ENCODE data around the gene ADAMTS17. TPM values are rescaled to one million over a fixed set of nuclear protein-coding genes. Genes with fewer than 3 reads are reported as not detected.

Gene ADAMTS17
- total and polyA plus RNA-seq, 4 donors, result 0.28 to 46.9 (median 9.1) TPM

DNA sequence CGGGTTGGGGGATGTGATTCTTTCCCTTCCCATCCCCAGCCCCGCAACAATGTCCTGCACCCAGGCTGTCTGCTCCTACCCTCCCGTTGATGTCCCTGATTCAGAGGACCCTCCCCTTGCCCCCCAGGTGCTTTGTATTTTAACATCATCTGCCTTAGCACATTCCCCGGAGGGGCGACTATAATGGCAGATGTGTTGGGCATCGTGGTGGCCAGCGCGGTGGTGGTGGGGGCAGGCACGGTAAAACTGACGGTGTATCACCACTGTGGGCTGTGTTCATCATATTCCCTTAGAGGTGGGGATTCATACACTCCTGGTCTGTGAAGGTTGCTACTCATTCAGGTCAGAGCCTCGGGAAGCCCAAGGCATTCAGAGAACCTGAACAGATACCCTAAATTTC, 173.0 kb downstream of the ADAMTS17 start:
- no peak for TF ChIP-seq FOXA2 (IDR thresholded peaks at IDR 0.05)
- no peak for TF ChIP-seq FOXA1 (IDR thresholded peaks at IDR 0.05)
- TF ChIP-seq, protein P1, sequence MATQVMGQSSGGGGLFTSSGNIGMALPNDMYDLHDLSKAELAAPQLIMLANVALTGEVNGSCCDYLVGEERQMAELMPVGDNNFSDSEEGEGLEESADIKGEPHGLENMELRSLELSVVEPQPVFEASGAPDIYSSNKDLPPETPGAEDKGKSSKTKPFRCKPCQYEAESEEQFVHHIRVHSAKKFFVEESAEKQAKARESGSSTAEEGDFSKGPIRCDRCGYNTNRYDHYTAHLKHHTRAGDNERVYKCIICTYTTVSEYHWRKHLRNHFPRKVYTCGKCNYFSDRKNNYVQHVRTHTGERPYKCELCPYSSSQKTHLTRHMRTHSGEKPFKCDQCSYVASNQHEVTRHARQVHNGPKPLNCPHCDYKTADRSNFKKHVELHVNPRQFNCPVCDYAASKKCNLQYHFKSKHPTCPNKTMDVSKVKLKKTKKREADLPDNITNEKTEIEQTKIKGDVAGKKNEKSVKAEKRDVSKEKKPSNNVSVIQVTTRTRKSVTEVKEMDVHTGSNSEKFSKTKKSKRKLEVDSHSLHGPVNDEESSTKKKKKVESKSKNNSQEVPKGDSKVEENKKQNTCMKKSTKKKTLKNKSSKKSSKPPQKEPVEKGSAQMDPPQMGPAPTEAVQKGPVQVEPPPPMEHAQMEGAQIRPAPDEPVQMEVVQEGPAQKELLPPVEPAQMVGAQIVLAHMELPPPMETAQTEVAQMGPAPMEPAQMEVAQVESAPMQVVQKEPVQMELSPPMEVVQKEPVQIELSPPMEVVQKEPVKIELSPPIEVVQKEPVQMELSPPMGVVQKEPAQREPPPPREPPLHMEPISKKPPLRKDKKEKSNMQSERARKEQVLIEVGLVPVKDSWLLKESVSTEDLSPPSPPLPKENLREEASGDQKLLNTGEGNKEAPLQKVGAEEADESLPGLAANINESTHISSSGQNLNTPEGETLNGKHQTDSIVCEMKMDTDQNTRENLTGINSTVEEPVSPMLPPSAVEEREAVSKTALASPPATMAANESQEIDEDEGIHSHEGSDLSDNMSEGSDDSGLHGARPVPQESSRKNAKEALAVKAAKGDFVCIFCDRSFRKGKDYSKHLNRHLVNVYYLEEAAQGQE (IDR thresholded peaks at IDR 0.05), result no peak
- TF ChIP-seq, protein P2, sequence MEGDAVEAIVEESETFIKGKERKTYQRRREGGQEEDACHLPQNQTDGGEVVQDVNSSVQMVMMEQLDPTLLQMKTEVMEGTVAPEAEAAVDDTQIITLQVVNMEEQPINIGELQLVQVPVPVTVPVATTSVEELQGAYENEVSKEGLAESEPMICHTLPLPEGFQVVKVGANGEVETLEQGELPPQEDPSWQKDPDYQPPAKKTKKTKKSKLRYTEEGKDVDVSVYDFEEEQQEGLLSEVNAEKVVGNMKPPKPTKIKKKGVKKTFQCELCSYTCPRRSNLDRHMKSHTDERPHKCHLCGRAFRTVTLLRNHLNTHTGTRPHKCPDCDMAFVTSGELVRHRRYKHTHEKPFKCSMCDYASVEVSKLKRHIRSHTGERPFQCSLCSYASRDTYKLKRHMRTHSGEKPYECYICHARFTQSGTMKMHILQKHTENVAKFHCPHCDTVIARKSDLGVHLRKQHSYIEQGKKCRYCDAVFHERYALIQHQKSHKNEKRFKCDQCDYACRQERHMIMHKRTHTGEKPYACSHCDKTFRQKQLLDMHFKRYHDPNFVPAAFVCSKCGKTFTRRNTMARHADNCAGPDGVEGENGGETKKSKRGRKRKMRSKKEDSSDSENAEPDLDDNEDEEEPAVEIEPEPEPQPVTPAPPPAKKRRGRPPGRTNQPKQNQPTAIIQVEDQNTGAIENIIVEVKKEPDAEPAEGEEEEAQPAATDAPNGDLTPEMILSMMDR (IDR thresholded peaks at IDR 0.05; ENCODE audit: low read depth, low read length, missing input control), result no peak
- H3K27me3 ChIP-seq (ENCODE audit: control insufficient read depth in 4 of 4, insufficient read depth in 4 of 4, low read length in 3 of 4), result no peaks in the 10 kb centered on the region
- H3K36me3 ChIP-seq (ENCODE audit: control insufficient read depth in 4 of 4, insufficient read depth in 3 of 4, low read depth in 1 of 4, low read length in 3 of 4), result no peaks in the 10 kb centered on the region
- H3K9ac ChIP-seq (ENCODE audit: low read depth in 1 of 2, low read length in 2 of 2), result no peak overlapping the region
- H3K9me3 ChIP-seq (ENCODE audit: control insufficient read depth in 4 of 4, low read length in 3 of 4), result peaks cover 7 to 18% (median 11%) of the 10 kb centered on the region in 4 donors
- H3K4me1 ChIP-seq (ENCODE audit: control insufficient read depth in 4 of 4, insufficient read depth in 4 of 4, low read length in 3 of 4), result peaks cover 2 to 42% (median 33%) of the 10 kb centered on the region in 4 donors
- no peak overlapping the region for H3K4me3 ChIP-seq (ENCODE audit: low read depth in 1 of 3, low read length in 3 of 3)
- H3K27ac ChIP-seq (ENCODE audit: low read depth in 1 of 2, low read length in 2 of 2), result no peak overlapping the region
- WGBS, result 96% methylated on average over 11 of the region's 11 CpGs
- DNase-seq (ENCODE audit: low spot score), result no peak

DNA sequence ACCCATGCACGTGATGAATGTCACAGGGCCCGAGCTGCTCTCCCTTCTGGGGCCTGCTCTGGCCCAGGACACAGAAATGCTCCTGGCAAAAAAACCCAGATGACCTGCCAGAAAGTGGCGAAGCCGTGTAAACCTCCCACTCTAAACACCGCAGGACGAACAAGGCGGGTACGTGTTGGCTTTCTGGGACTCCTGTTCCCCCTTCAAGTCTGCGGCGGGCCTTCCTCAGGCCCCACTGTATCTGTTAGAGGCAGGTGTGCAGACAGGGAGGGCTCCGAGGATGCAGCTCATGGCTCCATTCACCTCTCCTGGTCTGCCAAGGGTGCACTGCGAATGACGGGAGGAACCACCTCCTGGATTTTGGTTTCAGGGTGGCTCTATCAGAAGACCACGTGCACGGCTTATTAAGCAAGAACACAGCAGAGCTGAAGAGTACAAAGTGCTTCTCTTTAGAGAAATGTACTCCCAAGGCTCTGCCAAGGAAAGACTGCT, 173.8 kb downstream of the ADAMTS17 start:
- no peak for DNase-seq (ENCODE audit: low spot score)
- H3K9me3 ChIP-seq (ENCODE audit: control insufficient read depth in 4 of 4, low read length in 3 of 4), result peaks cover 3 to 13% (median 5%) of the 10 kb centered on the region in 4 donors
- H3K4me3 ChIP-seq (ENCODE audit: low read depth in 1 of 3, low read length in 3 of 3), result no peak overlapping the region
- no peaks in the 10 kb centered on the region for H3K36me3 ChIP-seq (ENCODE audit: control insufficient read depth in 4 of 4, insufficient read depth in 3 of 4, low read depth in 1 of 4, low read length in 3 of 4)
- 68% methylated on average over 15 of the region's 15 CpGs for WGBS
- peak in 1 of 2 donors; percentile 65 for TF ChIP-seq RXRA (IDR thresholded peaks at IDR 0.05)
- TF ChIP-seq YY1 (IDR thresholded peaks at IDR 0.05), result peak; percentile 21
- peak; percentile 32 to 71 for TF ChIP-seq HNF4A (conservative IDR thresholded peaks at IDR 0.05)
- TF ChIP-seq FOXA2 (IDR thresholded peaks at IDR 0.05), result no peak
- TF ChIP-seq, protein P2 (IDR thresholded peaks at IDR 0.05; ENCODE audit: low read depth, low read length, missing input control), result no peak
- TF ChIP-seq RAD21 (IDR thresholded peaks at IDR 0.05), result peak in 1 of 2 donors; percentile 9
- TF ChIP-seq, protein P3, sequence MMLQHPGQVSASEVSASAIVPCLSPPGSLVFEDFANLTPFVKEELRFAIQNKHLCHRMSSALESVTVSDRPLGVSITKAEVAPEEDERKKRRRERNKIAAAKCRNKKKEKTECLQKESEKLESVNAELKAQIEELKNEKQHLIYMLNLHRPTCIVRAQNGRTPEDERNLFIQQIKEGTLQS (IDR thresholded peaks at IDR 0.05), result no peak
- TF ChIP-seq JUND (IDR thresholded peaks at IDR 0.05), result no peak
- TF ChIP-seq, protein P4, sequence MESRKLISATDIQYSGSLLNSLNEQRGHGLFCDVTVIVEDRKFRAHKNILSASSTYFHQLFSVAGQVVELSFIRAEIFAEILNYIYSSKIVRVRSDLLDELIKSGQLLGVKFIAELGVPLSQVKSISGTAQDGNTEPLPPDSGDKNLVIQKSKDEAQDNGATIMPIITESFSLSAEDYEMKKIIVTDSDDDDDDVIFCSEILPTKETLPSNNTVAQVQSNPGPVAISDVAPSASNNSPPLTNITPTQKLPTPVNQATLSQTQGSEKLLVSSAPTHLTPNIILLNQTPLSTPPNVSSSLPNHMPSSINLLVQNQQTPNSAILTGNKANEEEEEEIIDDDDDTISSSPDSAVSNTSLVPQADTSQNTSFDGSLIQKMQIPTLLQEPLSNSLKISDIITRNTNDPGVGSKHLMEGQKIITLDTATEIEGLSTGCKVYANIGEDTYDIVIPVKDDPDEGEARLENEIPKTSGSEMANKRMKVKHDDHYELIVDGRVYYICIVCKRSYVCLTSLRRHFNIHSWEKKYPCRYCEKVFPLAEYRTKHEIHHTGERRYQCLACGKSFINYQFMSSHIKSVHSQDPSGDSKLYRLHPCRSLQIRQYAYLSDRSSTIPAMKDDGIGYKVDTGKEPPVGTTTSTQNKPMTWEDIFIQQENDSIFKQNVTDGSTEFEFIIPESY (IDR thresholded peaks at IDR 0.05), result no peak
- TF ChIP-seq, protein P1 (IDR thresholded peaks at IDR 0.05), result no peak
- no peak for TF ChIP-seq SP1 (IDR thresholded peaks at IDR 0.05)
- no peak for TF ChIP-seq FOXA1 (IDR thresholded peaks at IDR 0.05)
- no peaks in the 10 kb centered on the region for H3K27me3 ChIP-seq (ENCODE audit: control insufficient read depth in 4 of 4, insufficient read depth in 4 of 4, low read length in 3 of 4)
- H3K9ac ChIP-seq (ENCODE audit: low read depth in 1 of 2, low read length in 2 of 2), result no peak overlapping the region
- H3K4me1 ChIP-seq (ENCODE audit: control insufficient read depth in 4 of 4, insufficient read depth in 4 of 4, low read length in 3 of 4), result peaks cover 2 to 46% (median 38%) of the 10 kb centered on the region in 4 donors
- peak overlapping the region; percentile 64 to 68 for H3K27ac ChIP-seq (ENCODE audit: low read depth in 1 of 2, low read length in 2 of 2)
